Measurements from ENCODE around the gene FOXO1. TPM values are rescaled to one million over a fixed set of nuclear protein-coding genes. Genes with fewer than 3 reads are reported as not detected.

FOXO1 gene
- total and polyA plus RNA-seq, 2 of the 13 experiments (the other 11 are each of a cell fraction or from before 2014, with no cell fraction given), result 8.1 to 13.1 TPM

DNA sequence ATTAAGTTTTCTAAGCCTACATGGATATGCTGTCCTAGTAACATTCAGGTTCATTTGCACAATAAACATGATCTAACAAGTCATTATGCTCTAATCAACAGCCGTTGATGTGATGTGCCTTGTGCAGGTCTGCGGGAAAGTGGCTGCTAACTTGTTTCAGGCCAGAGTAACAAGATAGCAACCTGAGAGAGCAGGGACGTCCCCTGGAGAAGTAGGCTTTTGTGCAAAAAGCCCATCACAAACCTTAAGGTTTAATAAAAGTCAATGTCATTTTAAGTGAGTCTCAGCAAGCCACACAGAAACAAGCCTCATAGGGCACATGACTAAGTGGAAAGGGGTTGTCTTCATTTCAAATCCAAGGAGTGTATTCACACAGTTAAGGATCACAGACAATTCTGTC lies 17.6 kb downstream of the FOXO1 start:
- peaks cover 72% of the 10 kb centered on the region for H3K4me1 ChIP-seq (ENCODE audit: insufficient read depth, low read length)
- H4K20me1 ChIP-seq (ENCODE audit: insufficient read depth, low read length), result peaks cover 82% of the 10 kb centered on the region
- FAIRE-seq (no peak), ATAC-seq (no peak), DNase-seq (ENCODE audit: low spot score) (no peak)
- BruUV-seq (replicated peaks), result no TSS peak
- POLR2A ChIA-PET, result no interaction called here
- H3K27ac ChIP-seq (ENCODE audit: extremely low read length, insufficient read depth, low read length), result no peak overlapping the region
- no peaks in the 10 kb centered on the region for H3K27me3 ChIP-seq (ENCODE audit: control insufficient read depth in 1 of 2, insufficient read depth in 2 of 2, low read length in 2 of 2)
- in situ Hi-C loops (cut with HindIII; ENCODE audit: extremely low pct_ligation_motif_present, low pct_unique_long_range_greater_than_20kb) (no loop called here), intact Hi-C loops (cut with micrococcal nuclease; ENCODE audit: unreplicated experiment) (no loop called here)
- 100% methylated on average over 3 of the region's 3 CpGs for WGBS (ENCODE audit: low lambda C conversion rate)
- no peak overlapping the region for H3K4me3 ChIP-seq (replicated peaks in 1 of 3; ENCODE audit: insufficient read depth in 1 of 3, low read depth in 2 of 3, low read length in 3 of 3)
- CTCF ChIA-PET (ENCODE audit: low intra/inter-chr PET ratio, low total read pairs), result no interaction called here
- H3K9ac ChIP-seq (ENCODE audit: insufficient read depth, low read depth, low read length), result no peak overlapping the region
- TF ChIP-seq ZNF260 (CRISPR knock-in tag; IDR thresholded peaks at IDR 0.05; ENCODE audit: borderline replicate concordance, low read depth), result no peak
- TF ChIP-seq, protein P1, sequence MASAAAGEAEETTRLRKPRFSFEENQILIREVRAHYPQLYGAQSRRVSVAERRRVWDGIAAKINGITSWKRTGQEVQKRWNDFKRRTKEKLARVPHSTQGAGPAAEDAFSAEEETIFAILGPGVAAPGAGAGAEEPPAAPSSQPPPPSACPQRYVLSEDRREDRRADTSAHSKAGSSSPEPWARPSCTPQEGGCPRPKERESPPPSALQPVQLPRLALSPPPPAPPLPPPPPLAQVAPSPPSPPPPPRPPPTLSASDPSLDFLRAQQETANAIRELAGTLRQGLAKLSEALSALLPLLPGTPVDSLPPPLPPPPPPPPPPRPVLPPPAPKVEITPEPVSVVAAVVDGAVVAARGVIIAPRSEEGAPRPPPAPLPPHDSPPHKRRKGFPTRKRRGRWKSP (CRISPR knock-in tag; IDR thresholded peaks at IDR 0.05), result no peak
- no peak for TF ChIP-seq ZNF740 (CRISPR knock-in tag; IDR thresholded peaks at IDR 0.05)
- TF ChIP-seq BCL3 (CRISPR knock-in tag; IDR thresholded peaks at IDR 0.05), result no peak
- TF ChIP-seq, protein P2, sequence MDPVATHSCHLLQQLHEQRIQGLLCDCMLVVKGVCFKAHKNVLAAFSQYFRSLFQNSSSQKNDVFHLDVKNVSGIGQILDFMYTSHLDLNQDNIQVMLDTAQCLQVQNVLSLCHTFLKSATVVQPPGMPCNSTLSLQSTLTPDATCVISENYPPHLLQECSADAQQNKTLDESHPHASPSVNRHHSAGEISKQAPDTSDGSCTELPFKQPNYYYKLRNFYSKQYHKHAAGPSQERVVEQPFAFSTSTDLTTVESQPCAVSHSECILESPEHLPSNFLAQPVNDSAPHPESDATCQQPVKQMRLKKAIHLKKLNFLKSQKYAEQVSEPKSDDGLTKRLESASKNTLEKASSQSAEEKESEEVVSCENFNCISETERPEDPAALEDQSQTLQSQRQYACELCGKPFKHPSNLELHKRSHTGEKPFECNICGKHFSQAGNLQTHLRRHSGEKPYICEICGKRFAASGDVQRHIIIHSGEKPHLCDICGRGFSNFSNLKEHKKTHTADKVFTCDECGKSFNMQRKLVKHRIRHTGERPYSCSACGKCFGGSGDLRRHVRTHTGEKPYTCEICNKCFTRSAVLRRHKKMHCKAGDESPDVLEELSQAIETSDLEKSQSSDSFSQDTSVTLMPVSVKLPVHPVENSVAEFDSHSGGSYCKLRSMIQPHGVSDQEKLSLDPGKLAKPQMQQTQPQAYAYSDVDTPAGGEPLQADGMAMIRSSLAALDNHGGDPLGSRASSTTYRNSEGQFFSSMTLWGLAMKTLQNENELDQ (CRISPR knock-in tag; IDR thresholded peaks at IDR 0.05; ENCODE audit: borderline replicate concordance), result no peak
- no peak for TF ChIP-seq ZEB1 (IDR thresholded peaks at IDR 0.05; ENCODE audit: insufficient replicate concordance, low read depth)
- no peak for TF ChIP-seq ZNF790 (CRISPR knock-in tag; IDR thresholded peaks at IDR 0.05; ENCODE audit: borderline replicate concordance)
- H3K79me2 ChIP-seq (ENCODE audit: insufficient read depth, low read length), result peaks cover 99% of the 10 kb centered on the region
- no peak overlapping the region for H3K4me2 ChIP-seq (ENCODE audit: low read depth, low read length)
- H3K9me3 ChIP-seq (ENCODE audit: low read length), result no peaks in the 10 kb centered on the region
- H3K36me3 ChIP-seq (replicated peaks in 1 of 2; ENCODE audit: control insufficient read depth in 1 of 2, insufficient read depth in 2 of 2, low read length in 2 of 2), result peaks cover 0 to 2% of the 10 kb centered on the region in 2 experiments; a peak in 2 of 5 replicates
- no peak overlapping the region for H2AFZ ChIP-seq (ENCODE audit: low read length)
